ENCODE results near the gene TCF25. TPM values are rescaled to one million over a fixed set of nuclear protein-coding genes. Genes with fewer than 3 reads are reported as not detected.

Gene TCF25
- total and polyA plus RNA-seq, 2 experiments from 2014 or later, result 95.4 to 143 TPM

DNA sequence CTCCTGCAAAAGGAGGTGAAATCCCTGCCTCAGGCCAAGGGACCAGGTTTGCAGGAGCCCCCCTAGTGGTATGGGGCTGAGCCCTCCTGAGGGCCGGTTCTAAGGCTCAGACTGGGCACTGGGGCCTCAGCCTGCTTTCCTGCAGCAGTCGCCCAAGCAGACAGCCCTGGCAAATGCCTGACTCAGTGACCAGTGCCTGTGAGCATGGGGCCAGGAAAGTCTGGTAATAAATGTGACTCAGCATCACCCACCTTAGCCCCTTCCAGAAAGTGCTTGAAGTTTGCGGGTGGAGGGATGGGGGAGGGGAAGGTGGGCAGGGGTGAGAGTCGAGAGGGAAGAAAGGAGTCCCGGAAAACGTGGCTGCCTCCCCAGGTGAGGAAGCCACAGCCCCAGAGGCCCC, 47.3 kb downstream of the TCF25 start:
- H4K20me1 ChIP-seq (replicated peaks; ENCODE audit: insufficient read depth), result no peaks in the 10 kb centered on the region; the same call in 1 of the 2 replicates
- Mint-ChIP-seq H3K4me3 (no peak overlapping the region), H3K4me1 (peaks cover 20% of the 10 kb centered on the region), H3K27me3 (ENCODE audit: insufficient read depth, low read depth, poor library complexity) (peaks cover 56% of the 10 kb centered on the region), H3K9me3 (peaks cover 2% of the 10 kb centered on the region; the same call in 1 of the 3 replicates), H3K36me3 (ENCODE audit: low read depth) (no peaks in the 10 kb centered on the region), H3K27ac (no peak overlapping the region)
- no peaks in the 10 kb centered on the region for H3K36me3 ChIP-seq (ENCODE audit: insufficient read depth)
- no peak overlapping the region; the same call in 1 of the 2 replicates for H3K4me3 ChIP-seq
- H3F3A ChIP-seq (replicated peaks; ENCODE audit: low read depth), result peaks cover 17% of the 10 kb centered on the region
- TF ChIP-seq ZNF331 (CRISPR knock-in tag; IDR thresholded peaks at IDR 0.05; ENCODE audit: low read depth), result no peak
- TF ChIP-seq ZNF114 (CRISPR knock-in tag; IDR thresholded peaks at IDR 0.05), result no peak
- TF ChIP-seq, protein P1, sequence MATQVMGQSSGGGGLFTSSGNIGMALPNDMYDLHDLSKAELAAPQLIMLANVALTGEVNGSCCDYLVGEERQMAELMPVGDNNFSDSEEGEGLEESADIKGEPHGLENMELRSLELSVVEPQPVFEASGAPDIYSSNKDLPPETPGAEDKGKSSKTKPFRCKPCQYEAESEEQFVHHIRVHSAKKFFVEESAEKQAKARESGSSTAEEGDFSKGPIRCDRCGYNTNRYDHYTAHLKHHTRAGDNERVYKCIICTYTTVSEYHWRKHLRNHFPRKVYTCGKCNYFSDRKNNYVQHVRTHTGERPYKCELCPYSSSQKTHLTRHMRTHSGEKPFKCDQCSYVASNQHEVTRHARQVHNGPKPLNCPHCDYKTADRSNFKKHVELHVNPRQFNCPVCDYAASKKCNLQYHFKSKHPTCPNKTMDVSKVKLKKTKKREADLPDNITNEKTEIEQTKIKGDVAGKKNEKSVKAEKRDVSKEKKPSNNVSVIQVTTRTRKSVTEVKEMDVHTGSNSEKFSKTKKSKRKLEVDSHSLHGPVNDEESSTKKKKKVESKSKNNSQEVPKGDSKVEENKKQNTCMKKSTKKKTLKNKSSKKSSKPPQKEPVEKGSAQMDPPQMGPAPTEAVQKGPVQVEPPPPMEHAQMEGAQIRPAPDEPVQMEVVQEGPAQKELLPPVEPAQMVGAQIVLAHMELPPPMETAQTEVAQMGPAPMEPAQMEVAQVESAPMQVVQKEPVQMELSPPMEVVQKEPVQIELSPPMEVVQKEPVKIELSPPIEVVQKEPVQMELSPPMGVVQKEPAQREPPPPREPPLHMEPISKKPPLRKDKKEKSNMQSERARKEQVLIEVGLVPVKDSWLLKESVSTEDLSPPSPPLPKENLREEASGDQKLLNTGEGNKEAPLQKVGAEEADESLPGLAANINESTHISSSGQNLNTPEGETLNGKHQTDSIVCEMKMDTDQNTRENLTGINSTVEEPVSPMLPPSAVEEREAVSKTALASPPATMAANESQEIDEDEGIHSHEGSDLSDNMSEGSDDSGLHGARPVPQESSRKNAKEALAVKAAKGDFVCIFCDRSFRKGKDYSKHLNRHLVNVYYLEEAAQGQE (IDR thresholded peaks at IDR 0.05; ENCODE audit: unreplicated experiment), result no peak
- TF ChIP-seq, protein P2, sequence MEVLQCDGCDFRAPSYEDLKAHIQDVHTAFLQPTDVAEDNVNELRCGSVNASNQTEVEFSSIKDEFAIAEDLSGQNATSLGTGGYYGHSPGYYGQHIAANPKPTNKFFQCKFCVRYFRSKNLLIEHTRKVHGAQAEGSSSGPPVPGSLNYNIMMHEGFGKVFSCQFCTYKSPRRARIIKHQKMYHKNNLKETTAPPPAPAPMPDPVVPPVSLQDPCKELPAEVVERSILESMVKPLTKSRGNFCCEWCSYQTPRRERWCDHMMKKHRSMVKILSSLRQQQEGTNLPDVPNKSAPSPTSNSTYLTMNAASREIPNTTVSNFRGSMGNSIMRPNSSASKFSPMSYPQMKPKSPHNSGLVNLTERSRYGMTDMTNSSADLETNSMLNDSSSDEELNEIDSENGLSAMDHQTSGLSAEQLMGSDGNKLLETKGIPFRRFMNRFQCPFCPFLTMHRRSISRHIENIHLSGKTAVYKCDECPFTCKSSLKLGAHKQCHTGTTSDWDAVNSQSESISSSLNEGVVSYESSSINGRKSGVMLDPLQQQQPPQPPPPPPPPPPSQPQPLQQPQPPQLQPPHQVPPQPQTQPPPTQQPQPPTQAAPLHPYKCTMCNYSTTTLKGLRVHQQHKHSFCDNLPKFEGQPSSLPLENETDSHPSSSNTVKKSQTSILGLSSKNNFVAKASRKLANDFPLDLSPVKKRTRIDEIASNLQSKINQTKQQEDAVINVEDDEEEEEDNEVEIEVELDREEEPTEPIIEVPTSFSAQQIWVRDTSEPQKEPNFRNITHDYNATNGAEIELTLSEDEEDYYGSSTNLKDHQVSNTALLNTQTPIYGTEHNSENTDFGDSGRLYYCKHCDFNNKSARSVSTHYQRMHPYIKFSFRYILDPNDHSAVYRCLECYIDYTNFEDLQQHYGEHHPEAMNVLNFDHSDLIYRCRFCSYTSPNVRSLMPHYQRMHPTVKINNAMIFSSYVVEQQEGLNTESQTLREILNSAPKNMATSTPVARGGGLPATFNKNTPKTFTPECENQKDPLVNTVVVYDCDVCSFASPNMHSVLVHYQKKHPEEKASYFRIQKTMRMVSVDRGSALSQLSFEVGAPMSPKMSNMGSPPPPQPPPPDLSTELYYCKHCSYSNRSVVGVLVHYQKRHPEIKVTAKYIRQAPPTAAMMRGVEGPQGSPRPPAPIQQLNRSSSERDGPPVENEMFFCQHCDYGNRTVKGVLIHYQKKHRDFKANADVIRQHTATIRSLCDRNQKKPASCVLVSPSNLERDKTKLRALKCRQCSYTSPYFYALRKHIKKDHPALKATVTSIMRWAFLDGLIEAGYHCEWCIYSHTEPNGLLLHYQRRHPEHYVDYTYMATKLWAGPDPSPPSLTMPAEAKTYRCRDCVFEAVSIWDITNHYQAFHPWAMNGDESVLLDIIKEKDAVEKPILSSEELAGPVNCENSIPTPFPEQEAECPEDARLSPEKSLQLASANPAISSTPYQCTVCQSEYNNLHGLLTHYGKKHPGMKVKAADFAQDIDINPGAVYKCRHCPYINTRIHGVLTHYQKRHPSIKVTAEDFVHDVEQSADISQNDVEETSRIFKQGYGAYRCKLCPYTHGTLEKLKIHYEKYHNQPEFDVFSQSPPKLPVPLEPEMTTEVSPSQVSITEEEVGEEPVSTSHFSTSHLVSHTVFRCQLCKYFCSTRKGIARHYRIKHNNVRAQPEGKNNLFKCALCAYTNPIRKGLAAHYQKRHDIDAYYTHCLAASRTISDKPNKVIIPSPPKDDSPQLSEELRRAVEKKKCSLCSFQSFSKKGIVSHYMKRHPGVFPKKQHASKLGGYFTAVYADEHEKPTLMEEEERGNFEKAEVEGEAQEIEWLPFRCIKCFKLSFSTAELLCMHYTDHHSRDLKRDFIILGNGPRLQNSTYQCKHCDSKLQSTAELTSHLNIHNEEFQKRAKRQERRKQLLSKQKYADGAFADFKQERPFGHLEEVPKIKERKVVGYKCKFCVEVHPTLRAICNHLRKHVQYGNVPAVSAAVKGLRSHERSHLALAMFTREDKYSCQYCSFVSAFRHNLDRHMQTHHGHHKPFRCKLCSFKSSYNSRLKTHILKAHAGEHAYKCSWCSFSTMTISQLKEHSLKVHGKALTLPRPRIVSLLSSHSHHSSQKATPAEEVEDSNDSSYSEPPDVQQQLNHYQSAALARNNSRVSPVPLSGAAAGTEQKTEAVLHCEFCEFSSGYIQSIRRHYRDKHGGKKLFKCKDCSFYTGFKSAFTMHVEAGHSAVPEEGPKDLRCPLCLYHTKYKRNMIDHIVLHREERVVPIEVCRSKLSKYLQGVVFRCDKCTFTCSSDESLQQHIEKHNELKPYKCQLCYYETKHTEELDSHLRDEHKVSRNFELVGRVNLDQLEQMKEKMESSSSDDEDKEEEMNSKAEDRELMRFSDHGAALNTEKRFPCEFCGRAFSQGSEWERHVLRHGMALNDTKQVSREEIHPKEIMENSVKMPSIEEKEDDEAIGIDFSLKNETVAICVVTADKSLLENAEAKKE (CRISPR knock-in tag; IDR thresholded peaks at IDR 0.05), result no peak
- no peak for TF ChIP-seq POLR2AphosphoS5 (IDR thresholded peaks at IDR 0.05; ENCODE audit: low read depth)
- TF ChIP-seq NANOG (IDR thresholded peaks at IDR 0.05; ENCODE audit: borderline replicate concordance), result no peak
- TF ChIP-seq JUNB (IDR thresholded peaks at IDR 0.05; ENCODE audit: unreplicated experiment), result no peak
- TF ChIP-seq, protein P3, sequence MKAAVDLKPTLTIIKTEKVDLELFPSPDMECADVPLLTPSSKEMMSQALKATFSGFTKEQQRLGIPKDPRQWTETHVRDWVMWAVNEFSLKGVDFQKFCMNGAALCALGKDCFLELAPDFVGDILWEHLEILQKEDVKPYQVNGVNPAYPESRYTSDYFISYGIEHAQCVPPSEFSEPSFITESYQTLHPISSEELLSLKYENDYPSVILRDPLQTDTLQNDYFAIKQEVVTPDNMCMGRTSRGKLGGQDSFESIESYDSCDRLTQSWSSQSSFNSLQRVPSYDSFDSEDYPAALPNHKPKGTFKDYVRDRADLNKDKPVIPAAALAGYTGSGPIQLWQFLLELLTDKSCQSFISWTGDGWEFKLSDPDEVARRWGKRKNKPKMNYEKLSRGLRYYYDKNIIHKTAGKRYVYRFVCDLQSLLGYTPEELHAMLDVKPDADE (IDR thresholded peaks at IDR 0.05), result no peak
- TF ChIP-seq EZH2 (IDR thresholded peaks at IDR 0.05; ENCODE audit: low read depth, unreplicated experiment), result no peak
- no peak for TF ChIP-seq CREB1 (CRISPR knock-in tag; IDR thresholded peaks at IDR 0.05; ENCODE audit: low read depth)
- TF ChIP-seq, protein P4, sequence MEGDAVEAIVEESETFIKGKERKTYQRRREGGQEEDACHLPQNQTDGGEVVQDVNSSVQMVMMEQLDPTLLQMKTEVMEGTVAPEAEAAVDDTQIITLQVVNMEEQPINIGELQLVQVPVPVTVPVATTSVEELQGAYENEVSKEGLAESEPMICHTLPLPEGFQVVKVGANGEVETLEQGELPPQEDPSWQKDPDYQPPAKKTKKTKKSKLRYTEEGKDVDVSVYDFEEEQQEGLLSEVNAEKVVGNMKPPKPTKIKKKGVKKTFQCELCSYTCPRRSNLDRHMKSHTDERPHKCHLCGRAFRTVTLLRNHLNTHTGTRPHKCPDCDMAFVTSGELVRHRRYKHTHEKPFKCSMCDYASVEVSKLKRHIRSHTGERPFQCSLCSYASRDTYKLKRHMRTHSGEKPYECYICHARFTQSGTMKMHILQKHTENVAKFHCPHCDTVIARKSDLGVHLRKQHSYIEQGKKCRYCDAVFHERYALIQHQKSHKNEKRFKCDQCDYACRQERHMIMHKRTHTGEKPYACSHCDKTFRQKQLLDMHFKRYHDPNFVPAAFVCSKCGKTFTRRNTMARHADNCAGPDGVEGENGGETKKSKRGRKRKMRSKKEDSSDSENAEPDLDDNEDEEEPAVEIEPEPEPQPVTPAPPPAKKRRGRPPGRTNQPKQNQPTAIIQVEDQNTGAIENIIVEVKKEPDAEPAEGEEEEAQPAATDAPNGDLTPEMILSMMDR (conservative IDR thresholded peaks at IDR 0.05; ENCODE audit: low read depth in 2 of 2), result no peak
- TF ChIP-seq STAT1 (IDR thresholded peaks at IDR 0.05; ENCODE audit: unreplicated experiment), result no peak
- no peak for DNase-seq (ENCODE audit: low spot score)
- no peak overlapping the region for H2AFZ ChIP-seq
- no peak overlapping the region for H3K27ac ChIP-seq (ENCODE audit: low read depth)
- no peak for ATAC-seq
- H3K79me2 ChIP-seq (replicated peaks; ENCODE audit: insufficient read depth), result no peaks in the 10 kb centered on the region
- no peaks in the 10 kb centered on the region for H3K9me2 ChIP-seq (ENCODE audit: insufficient read depth)
- peaks cover 35% of the 10 kb centered on the region for H3K4me1 ChIP-seq (ENCODE audit: insufficient read depth)
- peak overlapping the region; percentile 92 for H3K4me2 ChIP-seq
- peaks cover 25% of the 10 kb centered on the region for H3K27me3 ChIP-seq (ENCODE audit: insufficient read depth)

Data from GM23338 (cell line).